Measurements from ENCODE around the gene CTNNA2. TPM values are rescaled to one million over a fixed set of nuclear protein-coding genes. Genes with fewer than 3 reads are reported as not detected.
A peak's percentile ranks its signal among the peaks of the same experiment; 100 is the strongest.

CTNNA2 gene
- total RNA-seq, 6 donors from 2014 or later, result not detected

- DNase-seq, result no peak
- no peak overlapping the region for H3K27ac ChIP-seq
- H3K4me1 ChIP-seq, result peaks cover 0 to 4% (median 0%) of the 10 kb centered on the region in 4 donors
- no peak for ATAC-seq (ENCODE audit: low FRiP score in 2 of 2)
- H3K4me3 ChIP-seq, result no peak overlapping the region
- no peaks in the 10 kb centered on the region for H3K36me3 ChIP-seq
- no peak for TF ChIP-seq EP300 (IDR thresholded peaks at IDR 0.05)
- no peak for TF ChIP-seq POLR2A (IDR thresholded peaks at IDR 0.05)
- no peak for TF ChIP-seq CTCF (IDR thresholded peaks at IDR 0.05)
- no peak for TF ChIP-seq POLR2AphosphoS5 (IDR thresholded peaks at IDR 0.05)
- H3K9me3 ChIP-seq, result no peaks in the 10 kb centered on the region
- H3K27me3 ChIP-seq, result no peaks in the 10 kb centered on the region
- WGBS, 2 donors, result 87 to 88% methylated on average over 2 of the region's 2 CpGs
Observed at GRCh38 chr2:80071941-80072340, 559.1 kb downstream of the CTNNA2 start.

GRCh38 chr2:80073134-80073561 lies 560.3 kb downstream of the CTNNA2 start:
- no peak overlapping the region for H3K4me3 ChIP-seq
- H3K36me3 ChIP-seq, result no peaks in the 10 kb centered on the region
- TF ChIP-seq CTCF (IDR thresholded peaks at IDR 0.05) (peak; percentile 22 to 50 (median 31)), POLR2AphosphoS5 (IDR thresholded peaks at IDR 0.05) (no peak)
- ATAC-seq (ENCODE audit: low FRiP score in 2 of 2) (peak; percentile 64 to 70), DNase-seq (peak in 1 of 2 donors; percentile 30)
- peaks cover 0 to 4% (median 0%) of the 10 kb centered on the region in 4 donors for H3K4me1 ChIP-seq
- no peaks in the 10 kb centered on the region for H3K27me3 ChIP-seq
- H3K9me3 ChIP-seq, result no peaks in the 10 kb centered on the region
- no peak overlapping the region for H3K27ac ChIP-seq
- 11 to 21% methylated on average over 2 of the region's 2 CpGs for WGBS, 2 donors

- Histone ChIP-seq H3K36me3 (no peaks in the 10 kb centered on the region), H3K4me3 (no peak overlapping the region), H3K4me1 (no peaks in the 10 kb centered on the region), H3K27me3 (no peaks in the 10 kb centered on the region), H3K9me3 (no peaks in the 10 kb centered on the region), H3K27ac (no peak overlapping the region)
- DNase-seq, result no peak
- no peak for ATAC-seq (ENCODE audit: low FRiP score in 2 of 2)
- 65 to 75% methylated on average over 5 of the region's 5 CpGs for WGBS, 2 donors
- no peak for TF ChIP-seq POLR2AphosphoS5 (IDR thresholded peaks at IDR 0.05)
- no peak for TF ChIP-seq CTCF (IDR thresholded peaks at IDR 0.05)
Observed at GRCh38 chr2:80074321-80075070, 561.6 kb downstream of the CTNNA2 start.

GRCh38 chr2:80075719-80076118 lies 562.9 kb downstream of the CTNNA2 start:
- ATAC-seq (ENCODE audit: low FRiP score in 2 of 2) (no peak), DNase-seq (no peak)
- no peak overlapping the region for H3K27ac ChIP-seq
- no peaks in the 10 kb centered on the region for H3K27me3 ChIP-seq
- H3K36me3 ChIP-seq, result no peaks in the 10 kb centered on the region
- 53% methylated on average over 1 of the region's 1 CpG for WGBS, 2 donors
- no peaks in the 10 kb centered on the region for H3K4me1 ChIP-seq
- no peak overlapping the region for H3K4me3 ChIP-seq
- no peaks in the 10 kb centered on the region for H3K9me3 ChIP-seq
- TF ChIP-seq POLR2A (IDR thresholded peaks at IDR 0.05), result no peak

GRCh38 chr2:80078290-80079036 lies 565.6 kb downstream of the CTNNA2 start:
- H3K4me3 ChIP-seq, result no peak overlapping the region
- no peak for ATAC-seq (ENCODE audit: low FRiP score in 2 of 2)
- H3K27me3 ChIP-seq, result no peaks in the 10 kb centered on the region
- no peaks in the 10 kb centered on the region for H3K9me3 ChIP-seq
- no peak for TF ChIP-seq CTCF (IDR thresholded peaks at IDR 0.05)
- no peak for TF ChIP-seq EP300 (IDR thresholded peaks at IDR 0.05)
- no peak for TF ChIP-seq POLR2AphosphoS5 (IDR thresholded peaks at IDR 0.05)
- TF ChIP-seq POLR2A (IDR thresholded peaks at IDR 0.05), result no peak
- no peaks in the 10 kb centered on the region for H3K36me3 ChIP-seq
- WGBS, 2 donors, result 88 to 89% methylated on average over 6 of the region's 6 CpGs
- H3K27ac ChIP-seq, result no peak overlapping the region
- no peaks in the 10 kb centered on the region for H3K4me1 ChIP-seq
- DNase-seq, result no peak
